DOHH2 (cell line): Measurements from ENCODE around the gene METTL9.

Experiments used
- CTCF ChIP-seq: fragments of 200-600 bp; sonication (generic); IDR thresholded peaks from one replicate; pipeline ENCODE4 v1.5.1; 2014; ENCODE audit warnings: antibody characterized with exemption, mild to moderate bottlenecking, low read depth, low read length; ENCODE audit not compliant: poor library complexity, severe bottlenecking
- EZH2phosphoT487 ChIP-seq: fragments of 200-600 bp; sonication (generic); IDR thresholded peaks from 2 replicates; pipeline ENCODE4 v1.6.1; 2017; ENCODE audit warnings: borderline replicate concordance, mild to moderate bottlenecking, antibody characterized with exemption, low read length, moderate library complexity, mixed read lengths

GRCh38 chr16:21637032-21637968, 37.9 kb downstream of the METTL9 start:
- no peak for TF ChIP-seq CTCF
- TF ChIP-seq EZH2phosphoT487: no peak
